HepG2 (cell line): ENCODE measurements around the gene CTSA. TPM values are rescaled to one million over a fixed set of nuclear protein-coding genes. Genes with fewer than 3 reads are reported as not detected.

Experiments used
- AKAP8 ChIP-seq: sonication (generic); formaldehyde crosslinking; IDR thresholded peaks from 2 replicates; pipeline ENCODE4 v1.5.1; 2020; ENCODE audit warnings: mild to moderate bottlenecking, missing genetic modification reagents
- ATF7-NPFF ChIP-seq: sonication (generic); formaldehyde crosslinking; IDR thresholded peaks from 2 replicates; pipeline ENCODE4 v1.8.1; 2023; ENCODE audit warnings: mild to moderate bottlenecking, low read depth, missing genetic modification reagents, moderate library complexity
- BORCS8-MEF2B ChIP-seq: sonication (generic); formaldehyde crosslinking; IDR thresholded peaks from 2 replicates; pipeline ENCODE4 v1.8.0; 2022; ENCODE audit warnings: mild to moderate bottlenecking, missing genetic modification reagents
- GLI4 ChIP-seq: sonication (generic); formaldehyde crosslinking; IDR thresholded peaks from 2 replicates; pipeline ENCODE4 v1.5.1; 2020; ENCODE audit warnings: missing genetic modification reagents, mild to moderate bottlenecking, moderate library complexity, borderline replicate concordance
- GZF1 ChIP-seq: sonication (generic); formaldehyde crosslinking; IDR thresholded peaks from 2 replicates; pipeline ENCODE4 v1.5.1; 2020; ENCODE audit warnings: mild to moderate bottlenecking, missing genetic modification reagents
- HNRNPLL ChIP-seq: fragments of 200-400 bp; formaldehyde crosslinking; IDR thresholded peaks from 2 replicates; pipeline ENCODE4 v1.6.1; 2017; ENCODE audit warnings: mild to moderate bottlenecking, low read depth, low read length; ENCODE audit not compliant: poor library complexity, severe bottlenecking
- JUNB ChIP-seq: sonication (generic); formaldehyde crosslinking; IDR thresholded peaks from 2 replicates; pipeline ENCODE4 v1.8.0; 2022; ENCODE audit warnings: missing genetic modification reagents, mild to moderate bottlenecking, borderline replicate concordance
- MIER2 ChIP-seq: IDR thresholded peaks from 2 replicates; pipeline ENCODE4 v1.6.1; 2016; ENCODE audit warnings: missing biosample characterization, missing genetic modification reagents
- RBM22 ChIP-seq: fragments of 200-400 bp; formaldehyde crosslinking; optimal IDR thresholded peaks from 2 replicates; pipeline ENCODE3; 2017; ENCODE audit warnings: mild to moderate bottlenecking, low read length, moderate library complexity
- SETDB1 ChIP-seq: sonication (generic); formaldehyde crosslinking; IDR thresholded peaks from 2 replicates; pipeline ENCODE4 v1.5.1; 2020; ENCODE audit warnings: missing genetic modification reagents, mild to moderate bottlenecking, borderline replicate concordance
- SRF ChIP-seq: IDR thresholded peaks from 2 replicates; pipeline ENCODE4 v1.6.1; 2011; ENCODE audit warnings: mild to moderate bottlenecking, low read depth, low read length, moderate library complexity
- TEF ChIP-seq: sonication (generic); formaldehyde crosslinking; IDR thresholded peaks from 2 replicates; pipeline ENCODE4 v1.5.0; 2020; ENCODE audit warnings: missing genetic modification reagents
- ZNF644 ChIP-seq: IDR thresholded peaks from 2 replicates; pipeline ENCODE4 v1.6.1; 2016; ENCODE audit warnings: low read depth
- ZNF749 ChIP-seq: sonication (generic); formaldehyde crosslinking; IDR thresholded peaks from 2 replicates; pipeline ENCODE4 v1.8.0; 2022; ENCODE audit warnings: mild to moderate bottlenecking, missing genetic modification reagents, moderate library complexity, borderline replicate concordance
- ZNF772 ChIP-seq: sonication (generic); formaldehyde crosslinking; IDR thresholded peaks from 2 replicates; pipeline ENCODE4 v1.5.0; 2020; ENCODE audit warnings: mild to moderate bottlenecking, missing genetic modification reagents
- ZNF841 ChIP-seq: sonication (generic); formaldehyde crosslinking; IDR thresholded peaks from 2 replicates; pipeline ENCODE4 v1.8.1; 2023; ENCODE audit warnings: missing genetic modification reagents, borderline replicate concordance
- polyA plus RNA-seq, 8 experiments: library from polyadenylated mRNA; depleted of rRNA in 3 of 8; stranded (reverse) in 7 of 8; unstranded in 1 of 8; fragments of >200 nt; fragmentation: Illumina TruSeq in 4 of 8; extraction: Trizol in 4 of 8; gene quantifications; 2 replicates each; pipeline versions ENCODE4 v1.2.1 to v1.2.3, GENCODE V29; 2011 to 2016; ENCODE audit warnings: low read depth in 4 of 8, missing spikeins in 1 of 8, mixed read lengths in 1 of 8; ENCODE audit not compliant: insufficient read depth in 1 of 8
- total RNA-seq, 5 experiments: library from RNA; depleted of rRNA; stranded (reverse); fragments of >200 nt; fragmentation: Illumina TruSeq; extraction: Trizol; gene quantifications; 2 replicates each; pipeline ENCODE4 v1.2.3, GENCODE V29; 2016; ENCODE audit warnings: low read depth in 1 of 5
- TF ChIP-seq, protein P1 (sequence below): sonication (generic); formaldehyde crosslinking; conservative IDR thresholded peaks from 2 replicates; pipeline ENCODE4 v1.8.0; 2022; ENCODE audit warnings: mild to moderate bottlenecking, moderate library complexity, missing genetic modification reagents
- TF ChIP-seq, protein P2 (sequence below): sonication (generic); formaldehyde crosslinking; IDR thresholded peaks from 2 replicates; pipeline ENCODE4 v1.4.0; 2020; ENCODE audit warnings: missing genetic modification reagents

Gene CTSA
- total and polyA plus RNA-seq, 2 of the 13 experiments (the other 11 are each of a cell fraction or from before 2014, with no cell fraction given) = 202 to 231 TPM

- TF ChIP-seq ZNF841 (CRISPR knock-in tag) = no peak
- TF ChIP-seq GLI4 (CRISPR knock-in tag) = no peak
- TF ChIP-seq GZF1 = peak; percentile 86; the same call in 1 of the 2 replicates
- TF ChIP-seq MIER2 (CRISPR knock-in tag) = no peak
- TF ChIP-seq, protein P1, sequence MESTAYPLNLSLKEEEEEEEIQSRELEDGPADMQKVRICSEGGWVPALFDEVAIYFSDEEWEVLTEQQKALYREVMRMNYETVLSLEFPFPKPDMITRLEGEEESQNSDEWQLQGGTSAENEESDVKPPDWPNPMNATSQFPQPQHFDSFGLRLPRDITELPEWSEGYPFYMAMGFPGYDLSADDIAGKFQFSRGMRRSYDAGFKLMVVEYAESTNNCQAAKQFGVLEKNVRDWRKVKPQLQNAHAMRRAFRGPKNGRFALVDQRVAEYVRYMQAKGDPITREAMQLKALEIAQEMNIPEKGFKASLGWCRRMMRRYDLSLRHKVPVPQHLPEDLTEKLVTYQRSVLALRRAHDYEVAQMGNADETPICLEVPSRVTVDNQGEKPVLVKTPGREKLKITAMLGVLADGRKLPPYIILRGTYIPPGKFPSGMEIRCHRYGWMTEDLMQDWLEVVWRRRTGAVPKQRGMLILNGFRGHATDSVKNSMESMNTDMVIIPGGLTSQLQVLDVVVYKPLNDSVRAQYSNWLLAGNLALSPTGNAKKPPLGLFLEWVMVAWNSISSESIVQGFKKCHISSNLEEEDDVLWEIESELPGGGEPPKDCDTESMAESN (CRISPR knock-in tag) = 0 out of 2 replicates have a peak, but pooled peaks have one; percentile 23
- TF ChIP-seq SETDB1 (CRISPR knock-in tag) = 0 out of 2 replicates have a peak, but pooled peaks have one; percentile 48
- no peak for TF ChIP-seq HNRNPLL
- no peak for TF ChIP-seq BORCS8-MEF2B (CRISPR knock-in tag)
- no peak for TF ChIP-seq ATF7-NPFF
- TF ChIP-seq SRF = no peak
- TF ChIP-seq AKAP8 = no peak
- 0 out of 2 replicates have a peak, but pooled peaks have one; percentile 14 for TF ChIP-seq TEF
- TF ChIP-seq ZNF772 (CRISPR knock-in tag) = no peak; the same call in 1 of the 2 replicates
- TF ChIP-seq, protein P2, sequence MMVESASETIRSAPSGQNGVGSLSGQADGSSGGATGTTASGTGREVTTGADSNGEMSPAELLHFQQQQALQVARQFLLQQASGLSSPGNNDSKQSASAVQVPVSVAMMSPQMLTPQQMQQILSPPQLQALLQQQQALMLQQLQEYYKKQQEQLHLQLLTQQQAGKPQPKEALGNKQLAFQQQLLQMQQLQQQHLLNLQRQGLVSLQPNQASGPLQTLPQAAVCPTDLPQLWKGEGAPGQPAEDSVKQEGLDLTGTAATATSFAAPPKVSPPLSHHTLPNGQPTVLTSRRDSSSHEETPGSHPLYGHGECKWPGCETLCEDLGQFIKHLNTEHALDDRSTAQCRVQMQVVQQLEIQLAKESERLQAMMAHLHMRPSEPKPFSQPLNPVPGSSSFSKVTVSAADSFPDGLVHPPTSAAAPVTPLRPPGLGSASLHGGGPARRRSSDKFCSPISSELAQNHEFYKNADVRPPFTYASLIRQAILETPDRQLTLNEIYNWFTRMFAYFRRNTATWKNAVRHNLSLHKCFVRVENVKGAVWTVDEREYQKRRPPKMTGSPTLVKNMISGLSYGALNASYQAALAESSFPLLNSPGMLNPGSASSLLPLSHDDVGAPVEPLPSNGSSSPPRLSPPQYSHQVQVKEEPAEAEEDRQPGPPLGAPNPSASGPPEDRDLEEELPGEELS = peak; percentile 55; the same call in 1 of the 2 replicates
- no peak for TF ChIP-seq ZNF749 (CRISPR knock-in tag)
- peak; percentile 67; the same call in 1 of the 2 replicates for TF ChIP-seq ZNF644 (CRISPR knock-in tag)
- no peak for TF ChIP-seq RBM22
- no peak for TF ChIP-seq JUNB (CRISPR knock-in tag)
These were observed 30.4 kb downstream of the CTSA start (continued) for GRCh38 chr20:45921337-45922189.
